ENCODE results near the gene PRDM16.
"Not testable (repeated sequence)": the region's sequence is repeated elsewhere in the genome, so short reads cannot be mapped to it uniquely, and the experiment has no call there.

The PRDM16 gene

DNA sequence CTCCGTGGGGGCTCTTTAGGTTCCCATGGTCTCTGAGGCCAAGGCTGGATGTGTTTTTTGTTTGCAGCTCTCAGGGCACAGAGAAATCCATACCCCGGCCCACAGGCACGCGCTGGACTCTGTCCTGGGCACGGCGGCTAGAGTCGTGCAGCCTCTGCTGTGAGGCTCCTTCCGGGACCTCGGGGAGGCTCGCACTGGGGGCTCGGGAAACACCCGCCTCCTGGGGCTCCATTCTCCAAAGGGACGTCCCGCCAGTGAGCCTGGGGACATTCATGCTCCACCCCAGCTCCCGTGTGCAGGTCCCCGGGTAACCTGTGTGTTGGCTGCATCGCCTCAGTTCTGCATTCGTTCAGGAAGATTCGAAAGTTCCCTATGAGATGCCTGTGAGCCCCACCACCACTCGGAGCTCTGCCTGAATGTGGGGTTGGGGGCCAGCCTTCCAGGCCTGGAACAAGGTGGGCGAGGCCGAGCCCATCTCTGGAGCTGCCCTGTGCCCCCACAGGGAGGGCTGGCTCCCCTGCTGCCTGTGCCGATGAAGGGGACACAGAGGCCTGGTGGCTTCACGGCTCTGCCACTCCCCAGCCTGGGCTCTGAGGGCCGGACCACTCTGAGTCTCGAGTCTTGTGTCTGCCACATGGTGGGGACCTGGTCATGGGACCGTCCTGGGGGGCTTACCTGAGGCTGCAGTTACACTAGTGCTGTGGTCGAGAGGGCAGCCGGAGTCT, 203.5 kb downstream of the PRDM16 start:
- DNase-seq = no peak

DNA sequence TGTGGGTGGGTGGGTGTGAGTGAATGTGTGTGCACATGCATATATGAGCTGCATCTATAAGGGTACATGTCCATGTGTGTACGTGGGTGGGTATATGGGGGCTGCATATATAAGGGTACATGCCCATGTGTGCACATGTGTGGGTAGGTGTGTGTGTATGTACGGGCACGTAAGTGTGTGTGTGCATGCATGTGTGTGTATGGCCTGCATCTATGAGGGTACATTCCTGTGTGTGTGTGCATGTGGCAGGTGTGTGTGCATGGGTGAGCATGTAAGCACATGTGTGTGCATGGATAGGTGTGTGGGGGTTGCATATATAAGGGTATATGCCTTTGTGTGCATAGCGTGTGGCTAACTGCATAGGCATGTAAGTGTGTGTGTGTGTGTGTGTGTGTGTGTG, 204.4 kb downstream of the PRDM16 start:
- no peak for DNase-seq

DNA sequence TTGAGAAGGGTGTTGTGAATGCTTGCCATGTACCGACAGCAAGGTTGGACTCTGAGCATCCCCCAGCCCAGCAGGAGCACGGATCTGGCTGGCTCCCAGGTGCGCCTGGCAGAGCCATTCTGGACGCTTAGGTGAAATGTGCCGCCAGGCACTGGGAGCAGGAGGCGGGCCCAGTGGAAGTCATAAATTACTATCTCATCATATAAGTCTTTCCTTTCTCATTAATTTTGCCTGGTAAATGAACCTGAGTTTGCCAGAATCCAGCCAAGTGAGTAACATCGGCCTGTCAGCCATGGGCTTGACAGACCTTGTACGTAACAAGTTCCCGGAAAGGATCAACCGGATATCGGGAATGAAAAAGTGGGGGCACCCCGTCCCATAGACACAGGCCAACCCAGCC, 206.0 kb downstream of the PRDM16 start:
- no peak for DNase-seq

DNA sequence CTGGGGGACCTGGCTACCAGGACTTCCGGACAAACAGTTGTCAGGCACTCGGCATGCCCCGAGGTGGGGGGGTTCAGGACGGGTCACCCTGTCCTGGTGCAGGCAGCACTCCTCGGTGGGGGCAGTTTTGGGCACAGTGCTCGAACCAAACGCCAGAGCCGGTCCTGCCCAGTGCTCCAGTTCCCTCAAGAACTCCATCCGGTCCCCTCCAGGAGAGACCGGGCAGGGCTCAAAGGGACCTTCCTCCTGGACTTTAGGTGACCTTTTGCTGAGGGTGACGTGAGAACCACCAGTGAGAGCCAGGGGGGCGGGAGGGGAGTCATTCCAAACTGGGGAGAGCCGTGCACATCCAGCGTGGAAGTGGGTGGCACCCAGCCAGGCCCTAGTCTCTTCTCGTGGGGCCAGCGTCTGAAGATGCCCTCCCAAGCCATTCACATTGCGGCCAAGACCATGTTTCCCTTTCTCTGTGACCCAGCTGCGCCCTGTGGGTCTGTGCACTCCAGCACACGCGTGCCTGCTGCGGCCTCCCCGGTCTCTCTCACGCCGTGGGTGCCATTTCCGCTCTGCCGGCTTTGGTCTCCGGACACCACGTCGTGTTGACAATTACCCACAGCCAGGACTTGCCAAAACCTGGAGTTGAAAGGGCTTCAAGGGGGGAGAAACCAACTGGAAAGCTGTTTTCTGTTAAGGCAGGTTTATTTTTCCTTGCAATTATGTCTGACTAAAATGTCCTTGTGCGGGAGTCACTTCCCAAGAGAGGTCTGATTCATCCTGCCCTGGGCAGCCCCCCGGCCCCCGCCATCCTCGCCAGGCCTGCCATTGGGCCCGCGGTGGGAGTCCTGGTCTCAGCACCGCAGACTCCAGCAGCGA, 206.7 kb downstream of the PRDM16 start:
- no peak for DNase-seq

DNA sequence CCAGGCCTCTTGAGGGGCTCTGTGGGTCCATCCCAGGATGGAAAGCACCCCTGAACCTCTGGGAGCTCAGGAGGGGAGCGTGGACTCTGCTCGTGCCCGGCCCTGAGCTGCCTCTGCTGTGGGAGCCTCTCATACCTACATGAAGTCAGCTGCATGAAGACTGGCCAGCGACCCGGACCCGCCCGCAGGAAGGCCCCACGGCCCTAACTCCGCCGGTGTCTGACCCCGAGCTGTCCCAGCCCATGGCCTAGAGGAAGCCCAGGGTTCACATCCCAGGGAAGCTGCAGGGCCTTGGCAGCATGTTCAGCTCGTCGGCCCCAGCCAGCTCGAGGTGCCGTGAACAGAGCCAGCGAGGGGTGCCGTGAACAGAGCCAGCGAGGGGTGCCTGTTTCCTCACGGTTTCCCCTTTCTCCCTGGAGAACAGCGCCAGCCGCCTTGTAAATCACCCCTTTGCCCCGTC, 207.4 kb downstream of the PRDM16 start:
- no peak for DNase-seq

DNA sequence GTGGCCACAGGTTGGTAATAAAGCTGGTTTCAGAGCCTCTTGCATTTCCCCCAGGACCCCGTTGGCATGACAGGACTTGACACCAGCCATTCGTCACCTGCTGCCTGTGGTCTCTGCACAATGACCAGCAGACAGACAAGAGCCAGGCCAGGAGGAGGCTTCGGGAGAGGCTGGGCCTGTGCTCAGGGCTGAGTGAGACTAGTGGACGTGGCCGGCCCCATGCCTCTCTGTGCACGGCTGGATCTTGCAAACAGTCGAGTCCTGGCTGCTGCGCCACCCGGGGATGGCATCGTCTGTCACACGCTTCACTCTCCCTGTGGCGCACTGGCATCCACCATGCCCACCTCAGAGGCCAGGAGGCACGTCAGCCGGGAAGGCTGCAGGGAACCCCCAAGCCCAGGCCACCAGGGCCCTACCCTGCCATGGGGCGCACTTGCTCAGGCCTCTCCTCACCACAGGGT, 208.0 kb downstream of the PRDM16 start:
- DNase-seq = no peak

DNA sequence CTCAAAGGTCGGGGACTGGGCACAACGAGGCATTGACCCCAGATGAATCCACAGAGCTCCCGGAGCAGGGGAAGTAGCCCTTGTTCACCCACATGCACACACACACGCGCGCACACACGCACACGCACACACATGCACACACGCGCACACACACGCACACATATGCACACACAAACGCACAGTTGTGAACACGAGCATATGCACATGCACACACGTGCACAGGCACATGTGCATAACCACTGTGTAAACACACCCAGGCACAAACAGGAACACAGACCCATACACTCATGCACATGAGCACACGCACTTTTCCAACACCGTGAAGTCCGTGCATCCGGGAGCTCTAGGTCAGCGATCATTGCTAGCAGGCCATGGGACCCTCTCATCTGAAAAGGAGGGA, 208.6 kb downstream of the PRDM16 start:
- no peak for DNase-seq

DNA sequence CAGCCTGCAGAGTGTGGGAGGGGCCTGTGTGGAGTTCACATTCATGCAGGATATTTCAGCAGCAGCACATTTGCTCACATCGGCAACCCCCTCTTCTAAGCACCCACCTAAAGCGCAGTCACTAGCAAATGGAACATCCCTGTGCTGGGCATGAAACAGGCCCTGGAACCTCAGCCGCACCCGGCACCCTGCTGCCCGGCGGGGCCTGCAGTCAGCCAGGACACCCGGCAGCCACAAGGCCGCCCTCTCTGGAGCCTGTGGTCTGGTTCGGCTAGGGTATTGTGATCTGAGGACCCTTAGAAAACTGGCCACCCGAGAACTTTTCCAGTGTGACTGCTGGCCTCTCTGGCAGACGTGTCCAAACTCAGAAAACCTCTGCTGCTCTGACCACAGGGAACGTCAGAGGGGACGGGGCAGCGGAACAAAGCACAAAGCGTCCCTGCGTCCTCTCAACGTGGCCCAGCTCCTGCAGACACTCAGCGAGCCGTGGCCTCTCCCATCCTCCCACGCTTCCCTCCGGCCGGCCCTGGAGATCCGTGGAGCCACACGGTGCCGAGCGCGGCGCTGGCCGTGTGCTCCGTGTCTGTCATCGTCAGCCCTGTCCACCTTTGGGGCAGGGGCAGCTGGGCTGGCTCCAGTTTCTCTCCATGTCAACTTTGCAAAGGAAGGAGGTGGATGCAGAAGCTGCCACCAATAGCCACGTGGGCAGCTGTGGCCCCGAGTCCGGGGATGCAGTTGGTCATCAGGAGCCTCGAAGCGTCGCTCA, 209.6 kb downstream of the PRDM16 start:
- DNase-seq = no peak

DNA sequence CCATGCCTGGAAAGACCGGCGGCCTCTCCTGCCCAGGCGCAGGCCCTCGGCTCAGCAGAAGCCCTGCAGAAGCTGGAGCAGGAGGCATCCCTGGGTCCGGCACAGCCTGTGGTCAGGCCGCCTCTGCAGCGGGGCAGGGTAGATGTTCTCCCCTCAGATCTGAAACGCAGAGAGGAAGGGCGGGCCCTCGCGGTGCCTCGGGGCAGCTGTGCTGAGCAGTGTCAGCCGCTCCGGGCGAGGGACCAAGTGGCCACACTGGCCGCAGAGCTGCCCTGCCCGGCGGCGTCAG, 210.1 kb downstream of the PRDM16 start:
- DNase-seq = no peak

DNA sequence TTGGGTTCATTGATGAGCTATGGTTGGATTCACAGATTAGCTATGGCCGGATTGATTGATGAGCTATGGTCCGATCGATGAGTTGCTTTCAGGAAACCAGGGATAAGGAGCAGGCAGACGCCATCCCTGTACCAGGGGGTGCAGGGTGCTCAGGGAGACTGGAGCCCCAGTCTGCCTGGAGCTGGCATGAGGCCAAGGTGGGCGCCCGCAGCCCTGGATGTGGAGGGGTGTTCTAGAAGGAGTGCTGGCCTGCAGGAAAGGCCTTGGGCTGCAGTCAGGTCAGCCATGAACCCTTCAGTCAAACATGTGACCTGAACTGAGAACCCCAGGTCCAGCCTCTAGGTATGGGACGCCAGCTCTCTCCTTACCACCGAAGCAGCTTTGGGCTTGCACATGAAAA, 212.7 kb downstream of the PRDM16 start:
- DNase-seq = no peak

DNA sequence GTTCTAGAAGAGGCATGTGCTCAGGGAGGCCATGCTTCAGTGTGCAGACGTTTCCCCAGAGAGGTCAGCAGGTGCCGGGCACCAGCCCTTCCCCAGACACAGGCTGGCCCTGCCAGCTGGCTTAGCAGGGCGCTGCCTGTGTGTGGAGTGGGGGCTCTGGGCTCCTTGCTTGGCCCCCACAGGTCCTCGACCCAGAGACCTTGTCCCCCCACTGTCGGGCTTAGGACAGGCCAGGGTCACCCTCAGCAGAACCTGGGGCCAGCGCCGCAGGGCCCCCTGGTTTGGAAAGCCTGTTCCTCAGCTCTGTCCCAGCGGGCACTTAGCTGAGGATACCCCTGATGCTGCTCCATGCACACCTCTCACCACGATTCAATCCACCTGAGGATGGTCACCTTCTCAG, 213.2 kb downstream of the PRDM16 start:
- DNase-seq = no peak

DNA sequence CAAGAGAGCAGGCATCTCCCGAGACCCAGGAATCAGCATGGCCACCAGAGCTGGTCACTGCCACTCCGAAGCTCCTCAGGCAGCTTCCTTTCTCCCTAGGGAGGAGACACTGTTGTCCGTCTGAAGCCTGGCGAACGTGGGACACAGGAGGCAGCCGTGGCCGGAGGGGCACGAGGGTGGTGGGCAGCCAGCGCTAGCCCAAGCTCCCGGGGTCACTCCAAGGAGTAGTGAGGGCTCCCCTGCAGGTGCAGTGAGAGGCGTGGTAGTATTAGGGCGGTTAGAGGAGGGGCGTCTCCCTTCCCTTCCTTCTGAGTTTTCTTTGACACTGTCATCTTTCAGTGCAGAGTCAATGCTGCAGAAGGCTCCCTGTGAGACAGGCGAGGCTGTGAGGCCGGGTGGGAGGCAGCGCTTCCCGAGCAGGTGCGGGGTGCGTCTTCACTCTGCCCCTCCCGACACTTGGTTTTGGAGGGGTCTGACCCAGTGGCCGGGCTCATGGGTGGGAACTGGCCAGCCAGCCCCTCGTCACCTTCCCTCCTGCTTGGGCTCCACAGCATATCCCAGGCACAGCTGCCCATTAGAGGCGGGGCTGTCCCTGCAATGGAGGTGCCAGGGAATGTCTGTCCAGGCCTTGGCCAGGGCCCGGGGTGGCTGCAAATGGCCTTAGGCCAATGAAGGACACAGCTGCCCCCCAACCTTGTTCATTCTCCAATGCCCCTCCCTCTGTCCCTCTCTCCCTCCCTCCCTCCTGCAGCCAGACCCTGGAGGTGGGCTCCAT, 213.8 kb downstream of the PRDM16 start:
- no peak for DNase-seq

DNA sequence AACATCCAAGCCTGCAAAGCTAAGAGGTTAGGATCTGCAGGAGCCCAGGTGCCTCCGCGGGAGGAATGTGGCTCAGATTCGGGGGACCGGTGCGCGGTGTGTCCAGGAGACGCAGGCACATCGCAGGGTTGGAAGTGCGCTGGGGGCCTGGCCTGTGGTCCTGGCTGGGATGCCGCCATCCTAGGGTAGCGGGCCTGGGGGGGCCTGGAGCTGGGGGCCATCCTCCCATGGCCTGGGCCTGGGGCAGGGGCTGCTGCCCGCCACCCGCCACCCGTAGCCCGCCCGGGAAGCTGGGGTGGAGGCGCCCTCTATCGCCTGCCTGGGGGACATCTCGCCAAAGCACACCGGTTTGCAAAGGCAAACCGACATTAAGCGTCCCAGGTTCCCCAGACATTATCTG, 214.8 kb downstream of the PRDM16 start:
- peak in 1 of 2 experiments; percentile 44 for DNase-seq

DNA sequence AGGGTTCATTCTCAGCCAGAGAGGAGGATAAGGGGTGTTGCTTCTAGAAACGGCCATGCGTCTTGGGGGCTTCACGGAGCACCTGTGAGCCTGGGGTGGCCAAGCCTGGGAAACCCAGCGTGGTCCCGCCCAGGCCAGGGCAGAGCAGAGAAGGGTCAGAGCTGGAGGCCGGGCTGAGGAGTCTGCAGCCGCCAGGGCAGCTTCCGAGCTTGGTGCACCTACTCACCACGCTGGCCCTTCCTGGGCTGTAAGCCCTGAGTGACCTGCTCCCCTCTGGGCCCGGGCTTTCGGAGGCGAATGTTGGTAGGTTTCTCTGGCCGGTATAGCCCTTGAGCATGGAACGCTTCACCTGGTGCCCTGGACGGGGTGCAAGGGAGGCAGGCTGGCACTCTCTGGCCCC, 215.7 kb downstream of the PRDM16 start:
- no peak for DNase-seq

DNA sequence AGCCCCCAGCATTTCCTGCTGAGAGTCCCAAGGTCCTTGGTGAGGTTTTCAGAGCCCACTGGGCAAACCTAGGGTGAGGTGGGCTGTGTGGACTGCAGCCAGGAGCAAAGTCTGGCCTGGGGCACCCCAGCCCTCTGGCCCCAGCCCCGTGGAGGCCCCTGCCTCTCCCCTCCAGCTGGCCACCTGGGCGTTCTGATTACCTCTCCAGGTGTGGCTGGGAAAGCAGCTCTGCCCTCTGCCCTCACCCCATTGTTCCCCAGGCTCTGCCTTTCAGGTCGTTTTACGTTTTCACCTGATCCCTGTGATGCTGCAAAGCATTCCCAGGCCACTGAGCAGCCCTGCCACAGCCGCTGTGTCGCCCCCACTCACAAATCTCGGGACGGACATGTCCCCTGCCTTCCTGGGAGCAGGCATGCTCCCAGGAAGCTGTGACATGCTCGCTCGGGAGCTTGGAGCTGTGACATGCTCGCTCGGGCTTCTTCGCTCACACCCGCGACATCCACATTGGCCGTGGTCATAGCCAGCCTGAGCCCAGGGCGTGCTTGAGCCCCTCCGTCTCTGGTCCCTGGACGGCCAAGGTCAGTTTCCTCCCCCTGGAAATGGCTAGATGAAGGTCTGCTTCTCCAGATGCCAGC, 216.2 kb downstream of the PRDM16 start:
- DNase-seq = no peak

DNA sequence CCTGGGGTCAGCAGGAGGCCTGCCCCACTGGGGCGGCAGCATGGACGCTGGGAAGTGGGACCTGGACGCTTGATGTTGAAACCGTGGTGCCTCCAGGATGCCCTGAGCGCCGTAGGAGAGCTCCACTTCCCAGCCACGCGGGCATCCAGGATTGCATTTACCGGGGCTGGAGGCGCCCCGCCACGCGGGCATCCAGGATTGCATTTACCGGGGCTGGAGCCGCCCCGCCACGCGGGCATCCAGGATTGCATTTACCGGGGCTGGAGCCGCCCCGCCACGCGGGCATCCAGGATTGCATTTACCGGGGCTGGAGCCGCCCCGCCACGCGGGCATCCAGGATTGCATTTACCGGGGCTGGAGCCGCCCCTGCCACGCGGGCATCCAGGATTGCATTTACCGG, 218.1 kb downstream of the PRDM16 start:
- not testable (repeated sequence) for DNase-seq

DNA sequence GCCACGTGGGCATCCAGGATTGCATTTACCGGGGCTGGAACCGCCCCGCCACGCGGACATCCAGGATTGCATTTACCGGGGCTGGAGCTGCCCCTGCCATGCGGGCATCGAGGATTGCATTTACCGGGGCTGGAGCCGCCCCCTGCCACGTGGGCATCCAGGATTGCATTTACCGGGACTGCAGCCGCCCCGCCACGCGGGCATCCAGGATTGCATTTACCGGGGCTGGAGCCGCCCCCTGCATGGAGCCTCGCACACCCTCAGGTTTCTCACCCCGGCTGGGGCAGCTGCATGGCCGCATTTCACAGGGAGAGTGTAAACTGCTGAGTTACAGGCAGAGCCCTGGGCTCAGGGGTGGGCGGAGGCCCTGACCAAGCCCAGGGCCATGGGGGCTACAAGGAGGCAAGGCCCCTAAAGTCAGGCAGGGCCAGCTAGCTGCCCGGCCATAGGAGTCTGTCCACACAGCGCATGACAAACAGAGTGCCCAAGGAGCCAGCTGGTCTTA, 218.7 kb downstream of the PRDM16 start:
- DNase-seq = no peak

DNA sequence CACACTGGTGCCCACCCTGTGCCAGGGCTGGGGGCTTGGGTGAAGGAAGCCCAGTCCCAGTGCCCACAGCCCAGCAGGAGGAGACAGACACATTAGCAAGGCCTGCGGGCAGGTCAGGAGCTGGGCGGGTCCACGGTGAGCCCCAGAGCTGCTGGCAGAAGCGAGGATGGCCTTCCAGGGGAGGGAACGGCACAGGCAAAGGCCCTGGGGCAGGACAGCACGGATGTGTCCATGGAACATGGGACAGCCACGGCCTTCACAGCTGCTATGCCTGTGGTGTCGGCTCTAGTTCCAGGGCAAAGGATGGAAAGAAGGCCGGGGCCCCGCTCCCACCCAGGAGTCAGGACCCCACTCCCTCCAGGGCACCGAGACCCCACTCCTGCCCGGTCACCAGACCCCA, 220.5 kb downstream of the PRDM16 start:
- no peak for DNase-seq

DNA sequence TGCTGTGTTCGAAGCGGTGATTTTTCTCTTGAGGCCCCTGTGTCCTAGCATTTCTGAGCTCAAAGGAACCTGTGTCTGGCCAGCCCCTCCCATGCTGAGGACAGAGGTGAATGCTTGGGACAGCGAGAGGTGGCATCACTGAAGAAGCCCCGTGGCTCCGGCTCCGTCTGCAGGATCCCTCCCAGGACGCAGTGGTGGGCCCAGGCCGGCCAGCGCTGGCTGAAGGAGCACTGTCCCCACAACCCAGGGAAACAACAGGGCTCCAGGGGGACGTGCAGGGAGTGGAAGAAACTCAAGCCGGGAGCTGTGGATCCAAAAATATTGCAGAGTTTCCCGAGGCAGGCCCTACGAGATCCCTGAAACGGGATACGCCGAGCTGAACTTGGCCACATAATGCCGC, 221.4 kb downstream of the PRDM16 start:
- no peak for DNase-seq

DNA sequence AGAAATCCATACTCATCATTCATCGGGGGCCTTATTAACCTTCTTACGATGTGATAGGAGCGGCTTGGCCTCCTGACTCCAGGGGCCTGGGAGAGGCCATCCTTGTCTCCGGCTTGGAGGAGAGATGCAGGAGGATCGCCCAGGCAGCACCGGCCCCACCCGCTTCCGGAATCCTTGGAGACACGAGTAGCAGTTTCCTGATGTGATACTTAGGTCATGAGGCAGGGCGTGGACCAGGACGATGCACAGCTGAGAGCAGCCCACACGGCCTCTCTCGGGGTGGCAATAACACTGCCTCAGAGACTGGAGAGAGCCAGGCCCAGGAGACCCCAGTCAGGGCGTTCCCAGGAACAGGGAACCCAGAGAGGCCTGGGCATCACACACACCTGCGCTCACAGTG, 221.9 kb downstream of the PRDM16 start:
- no peak for DNase-seq

DNA sequence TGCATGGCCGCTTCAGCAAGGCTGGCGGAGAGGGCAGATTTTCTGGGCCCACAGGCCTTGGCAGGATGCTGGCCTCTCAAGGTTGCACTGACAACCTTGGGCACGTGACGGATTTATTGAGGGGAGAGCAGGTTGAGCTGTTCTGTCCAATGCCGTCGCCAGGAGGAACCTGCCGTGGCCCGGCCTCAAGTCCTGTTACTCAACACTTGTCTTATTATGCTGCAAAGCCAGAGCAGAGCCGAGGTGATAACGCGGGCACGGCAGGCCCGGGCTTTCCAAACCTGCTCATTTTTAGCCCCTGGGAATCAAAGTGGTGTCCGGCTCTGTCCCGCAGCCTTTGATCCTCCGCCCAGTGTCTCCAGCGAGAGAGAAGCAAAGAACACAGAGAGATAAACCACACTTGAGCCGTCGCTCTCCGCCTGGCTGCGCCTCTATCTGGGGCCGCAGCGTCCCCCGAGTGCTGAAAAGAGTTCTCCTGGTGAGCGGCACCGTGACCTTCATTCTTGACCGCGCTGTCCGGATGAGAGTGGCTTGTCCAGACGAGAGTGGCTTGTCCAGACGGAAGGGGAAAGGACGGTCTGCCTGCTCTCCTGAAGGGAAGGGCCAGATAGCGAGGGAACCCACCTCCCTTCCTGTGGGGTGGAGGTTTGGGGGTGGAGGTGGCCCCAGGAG, 223.2 kb downstream of the PRDM16 start:
- no peak for DNase-seq
